Esophagus (tissue), 2 donors: Measurements from ENCODE around the gene ADARB2. TPM values are rescaled to one million over a fixed set of nuclear protein-coding genes. Genes with fewer than 3 reads are reported as not detected.
A peak's percentile ranks its signal among the peaks of the same experiment; 100 is the strongest.
"Not testable (repeated sequence)": the region's sequence is repeated elsewhere in the genome, so short reads cannot be mapped to it uniquely, and the experiment has no call there.

Experiments used
- H3K27ac ChIP-seq, 2 donors: one replicate each; pipeline ENCODE4 v1.5.1; 2013; ENCODE audit warnings: low read depth in 2 of 2, mild to moderate bottlenecking in 2 of 2, inconsistent platforms in 1 of 2, low read length in 1 of 2, moderate library complexity in 1 of 2
- H3K27me3 ChIP-seq, 2 donors: one replicate each; pipeline ENCODE4 v1.6.1; 2013; ENCODE audit warnings: low read length in 2 of 2, control low read depth in 1 of 2, mild to moderate bottlenecking in 1 of 2; ENCODE audit not compliant: insufficient read depth in 2 of 2, control insufficient read depth in 1 of 2
- H3K36me3 ChIP-seq, 2 donors: one replicate each; pipeline ENCODE4 v1.6.1; 2013; ENCODE audit warnings: low read length in 1 of 2; ENCODE audit not compliant: control insufficient read depth in 2 of 2, insufficient read depth in 2 of 2
- H3K4me1 ChIP-seq, 2 donors: one replicate each; pipeline ENCODE4 v1.6.1; 2013; ENCODE audit warnings: low read length in 1 of 2; ENCODE audit not compliant: control insufficient read depth in 2 of 2, insufficient read depth in 2 of 2
- H3K4me3 ChIP-seq, 2 donors: one replicate each; pipeline ENCODE4 v1.5.1; 2013; ENCODE audit warnings: low read length in 2 of 2, mild to moderate bottlenecking in 2 of 2, low read depth in 1 of 2, moderate library complexity in 1 of 2
- H3K9me3 ChIP-seq, 2 donors: one replicate each; pipeline ENCODE4 v1.6.1; 2013; ENCODE audit warnings: mild to moderate bottlenecking in 2 of 2, low read depth in 1 of 2, low read length in 1 of 2, moderate library complexity in 1 of 2; ENCODE audit not compliant: control insufficient read depth in 2 of 2, insufficient read depth in 1 of 2
- WGBS, 2 donors: extraction: QIAGEN DNeasy Blood & Tissue Kit; methylation state at CpG; one replicate each; pipeline ENCODE4 v1.1.7; 2013; 5-methylcytosine and 5-hydroxymethylcytosine counted together
- polyA plus RNA-seq, 2 donors: library from polyadenylated mRNA; stranded (reverse); fragments of 200-250 nt; gene quantifications; one replicate each; pipeline ENCODE4 v1.2.3, GENCODE V29; 2013
- donor health status: healthy with polysubstance abuse.
- donor health status: Bipolar disorder and iron deficiency.

ADARB2 gene
- polyA plus RNA-seq, 2 donors = 0.33 to 0.65 TPM

- Histone ChIP-seq H3K9me3 (no peaks in the 10 kb centered on the region), H3K4me1 (no peaks in the 10 kb centered on the region), H3K36me3 (no peaks in the 10 kb centered on the region), H3K27me3 (no peaks in the 10 kb centered on the region), H3K4me3 (no peak overlapping the region), H3K27ac (no peak overlapping the region)
- WGBS, 2 donors = 74 to 76% methylated on average over 34 to 36 of the region's 36 CpGs
These were observed 262.8 kb downstream of the ADARB2 start for GRCh38 chr10:1474376-1475097.

- Histone ChIP-seq H3K27me3 (no peaks in the 10 kb centered on the region), H3K4me1 (no peaks in the 10 kb centered on the region), H3K27ac (no peak overlapping the region), H3K36me3 (no peaks in the 10 kb centered on the region), H3K9me3 (no peaks in the 10 kb centered on the region), H3K4me3 (no peak overlapping the region)
- WGBS, 2 donors = 74 to 79% methylated on average over 11 of the region's 11 CpGs
These were observed 263.5 kb downstream of the ADARB2 start for GRCh38 chr10:1473874-1474273.

GRCh38 chr10:1472178-1472958 lies 265.0 kb downstream of the ADARB2 start:
- no peaks in the 10 kb centered on the region for H3K36me3 ChIP-seq
- no peak overlapping the region for H3K27ac ChIP-seq
- H3K4me3 ChIP-seq = no peak overlapping the region
- H3K27me3 ChIP-seq = no peaks in the 10 kb centered on the region
- H3K9me3 ChIP-seq = no peaks in the 10 kb centered on the region
- no peaks in the 10 kb centered on the region for H3K4me1 ChIP-seq
- 78 to 91% methylated on average over 21 of the region's 21 CpGs for whole genome bisulfite sequencing, 2 donors

GRCh38 chr10:1468811-1469210 lies 268.5 kb downstream of the ADARB2 start:
- Histone ChIP-seq H3K4me1 (peaks cover 0 to 2% of the 10 kb centered on the region in 2 donors), H3K27me3 (no peaks in the 10 kb centered on the region), H3K36me3 (no peaks in the 10 kb centered on the region), H3K27ac (no peak overlapping the region), H3K4me3 (no peak overlapping the region), H3K9me3 (no peaks in the 10 kb centered on the region)
- WGBS, 2 donors = 62 to 73% methylated on average over 10 of the region's 10 CpGs

- no peaks in the 10 kb centered on the region for H3K9me3 ChIP-seq
- no peaks in the 10 kb centered on the region for H3K36me3 ChIP-seq
- H3K4me1 ChIP-seq = peaks cover 0 to 5% of the 10 kb centered on the region in 2 donors
- no peak overlapping the region for H3K4me3 ChIP-seq
- 74% methylated on average over 23 of the region's 23 CpGs for WGBS, 2 donors
- H3K27me3 ChIP-seq = no peaks in the 10 kb centered on the region
- no peak overlapping the region for H3K27ac ChIP-seq
These were observed 269.8 kb downstream of the ADARB2 start for GRCh38 chr10:1467334-1468076.

- H3K36me3 ChIP-seq = no peaks in the 10 kb centered on the region
- peak overlapping the region; percentile 67 to 76 for H3K27ac ChIP-seq
- no peaks in the 10 kb centered on the region for H3K9me3 ChIP-seq
- WGBS, 2 donors = 55 to 56% methylated on average over 19 of the region's 19 CpGs
- no peaks in the 10 kb centered on the region for H3K27me3 ChIP-seq
- no peak overlapping the region for H3K4me3 ChIP-seq
- peaks cover 0 to 8% of the 10 kb centered on the region in 2 donors for H3K4me1 ChIP-seq
These were observed 271.1 kb downstream of the ADARB2 start for GRCh38 chr10:1465993-1466764.

- H3K27ac ChIP-seq = peak overlapping the region; percentile 54 to 75
- H3K27me3 ChIP-seq = no peaks in the 10 kb centered on the region
- peak overlapping the region in 1 of 2 donors; percentile 21 for H3K4me3 ChIP-seq
- no peaks in the 10 kb centered on the region for H3K9me3 ChIP-seq
- H3K36me3 ChIP-seq = no peaks in the 10 kb centered on the region
- H3K4me1 ChIP-seq = peaks cover 0 to 8% of the 10 kb centered on the region in 2 donors
- 49 to 57% methylated on average over 19 of the region's 19 CpGs for WGBS, 2 donors
These were observed 271.9 kb downstream of the ADARB2 start for GRCh38 chr10:1465418-1465911.

- WGBS, 2 donors = 32 to 36% methylated on average over 17 of the region's 17 CpGs
- Histone ChIP-seq H3K36me3 (no peaks in the 10 kb centered on the region), H3K9me3 (no peaks in the 10 kb centered on the region), H3K4me1 (peaks cover 0 to 8% of the 10 kb centered on the region in 2 donors), H3K27me3 (no peaks in the 10 kb centered on the region), H3K4me3 (no peak overlapping the region), H3K27ac (peak overlapping the region; percentile 54 to 75)
These were observed 272.4 kb downstream of the ADARB2 start for GRCh38 chr10:1464881-1465417.

- H3K4me1 ChIP-seq, H3K36me3 ChIP-seq, H3K9me3 ChIP-seq, H3K27ac ChIP-seq, H3K27me3 ChIP-seq, H3K4me3 ChIP-seq: not testable (repeated sequence)
- 82 to 86% methylated on average over 26 of the region's 26 CpGs for WGBS, 2 donors
These were observed 273.4 kb downstream of the ADARB2 start for GRCh38 chr10:1463971-1464370.
